Measurements from ENCODE around the gene LCE5A. TPM values are rescaled to one million over a fixed set of nuclear protein-coding genes. Genes with fewer than 3 reads are reported as not detected.

LCE5A gene
- total RNA-seq, 1 experiment from 2014 or later, result not detected

GRCh38 chr1:152520561-152521090 lies 10.0 kb downstream of the LCE5A start:
- Histone ChIP-seq H3K9me2 (ENCODE audit: insufficient read depth) (no peaks in the 10 kb centered on the region), H3K27me3 (ENCODE audit: insufficient read depth, low read length) (peaks cover 10% of the 10 kb centered on the region; the same call in 1 of the 2 replicates), H4K20me1 (ENCODE audit: insufficient read depth) (no peaks in the 10 kb centered on the region), H3K9me3 (ENCODE audit: control insufficient read depth in 1 of 2, insufficient read depth in 1 of 2, low read depth in 1 of 2, low read length in 2 of 2) (no peaks in the 10 kb centered on the region), H3K79me2 (ENCODE audit: insufficient read depth, low read length) (no peaks in the 10 kb centered on the region), H3K4me2 (ENCODE audit: low read length) (no peak overlapping the region), H3K9ac (ENCODE audit: low read length) (no peak overlapping the region), H3K27ac (ENCODE audit: low read depth, low read length) (no peak overlapping the region), H3K4me3 (replicated peaks in 1 of 2; ENCODE audit: low read depth in 1 of 2, low read length in 2 of 2) (no peak overlapping the region), H2AFZ (ENCODE audit: low read depth, low read length, poor library complexity, severe bottlenecking) (no peak overlapping the region), H3K4me1 (ENCODE audit: control insufficient read depth in 1 of 2, insufficient read depth in 2 of 2, low read length in 2 of 2) (peaks cover 0 to 15% of the 10 kb centered on the region in 2 experiments; a peak in 2 of 4 replicates), H3K36me3 (ENCODE audit: control insufficient read depth in 1 of 2, insufficient read depth in 2 of 2, low read length in 2 of 2) (no peaks in the 10 kb centered on the region)
- DNase-seq (ENCODE audit: low read depth, low spot score) (no peak), ATAC-seq (no peak)
- ChIA-PET POLR2A (no interaction called here), RAD21 (ENCODE audit: low non-redundant PET in 1 of 2, low total read pairs in 2 of 2, uncharacterized antibody in 2 of 2, unreplicated experiment in 2 of 2) (no interaction called here), CTCF (no interaction called here)
- no peak for TF ChIP-seq SRF (IDR thresholded peaks at IDR 0.05; ENCODE audit: low read depth)
- TF ChIP-seq MAX (IDR thresholded peaks at IDR 0.05), result no peak
- TF ChIP-seq JUND (IDR thresholded peaks at IDR 0.05), result no peak
- TF ChIP-seq EZH2phosphoT487 (IDR thresholded peaks at IDR 0.05; ENCODE audit: borderline replicate concordance), result no peak
- no peak for TF ChIP-seq CBX3 (IDR thresholded peaks at IDR 0.05; ENCODE audit: low read depth)
- TF ChIP-seq SIN3A (IDR thresholded peaks at IDR 0.05; ENCODE audit: low read depth), result no peak
- no peak for TF ChIP-seq CEBPB (IDR thresholded peaks at IDR 0.05; ENCODE audit: low read depth)
- TF ChIP-seq ZNF274 (IDR thresholded peaks at IDR 0.05; ENCODE audit: low read depth, low read length), result no peak
- TF ChIP-seq POLR2AphosphoS5 (IDR thresholded peaks at IDR 0.05; ENCODE audit: low read depth, low read length), result no peak
- TF ChIP-seq FOSL1 (IDR thresholded peaks at IDR 0.05; ENCODE audit: low read depth), result no peak
- no peak for TF ChIP-seq TCF7L2 (IDR thresholded peaks at IDR 0.05; ENCODE audit: borderline replicate concordance, extremely low read depth, insufficient read depth, insufficient read length)
- TF ChIP-seq ATF3 (IDR thresholded peaks at IDR 0.05), result no peak
- TF ChIP-seq ELF1 (IDR thresholded peaks at IDR 0.05; ENCODE audit: borderline replicate concordance, low read depth), result no peak
- no peak for TF ChIP-seq CTCF (IDR thresholded peaks at IDR 0.05 in 2 of 3, conservative IDR thresholded peaks at IDR 0.05 in 1 of 3; ENCODE audit: borderline replicate concordance in 1 of 3, insufficient read depth in 1 of 3, low read depth in 2 of 3, low read length in 2 of 3)
- no peak for TF ChIP-seq ZFX (IDR thresholded peaks at IDR 0.05)
- no peak for TF ChIP-seq YY1 (IDR thresholded peaks at IDR 0.05; ENCODE audit: extremely low read depth, insufficient replicate concordance, low read depth, low read length)
- no TSS peak for BruUV-seq (replicated peaks)
- intact Hi-C loops (cut with micrococcal nuclease), result no loop called here
